HCT116 (cell line): ENCODE results near the gene AARS2.

Experiments used
- CEBPB ChIP-seq: IDR thresholded peaks from 2 replicates; pipeline ENCODE4 v1.6.1; 2012; ENCODE audit warnings: low read depth
- CTCF ChIP-seq, 3 experiments: fragments of 200-600 bp in 1 of 3; sonication (generic) in 1 of 3; IDR thresholded peaks in 2 of 3; conservative IDR thresholded peaks in 1 of 3; 2 replicates each; pipeline ENCODE4 v1.5.1; 2012 to 2017; ENCODE audit warnings: low read depth in 2 of 3, low read length in 2 of 3, antibody characterized with exemption in 1 of 3, borderline replicate concordance in 1 of 3, control low read depth in 1 of 3, mild to moderate bottlenecking in 1 of 3, mixed read lengths in 1 of 3, mixed run types in 1 of 3, moderate library complexity in 1 of 3; ENCODE audit not compliant: insufficient read depth in 1 of 3
- EGR1 ChIP-seq: IDR thresholded peaks from 2 replicates; pipeline ENCODE4 v1.6.1; 2012; ENCODE audit warnings: low read depth
- EZH2 ChIP-seq: fragments of 200-600 bp; sonication (generic); IDR thresholded peaks from 2 replicates; pipeline ENCODE4 v1.6.1; 2017; ENCODE audit warnings: antibody characterized with exemption, mixed run types
- JUND ChIP-seq: IDR thresholded peaks from 2 replicates; pipeline ENCODE4 v1.6.1; 2012
- POLR2A ChIP-seq: IDR thresholded peaks from 2 replicates; pipeline ENCODE4 v1.7.0; 2011; ENCODE audit warnings: borderline replicate concordance; ENCODE audit not compliant: insufficient read depth, insufficient read length; ENCODE audit errors: extremely low read depth
- POLR2AphosphoS5 ChIP-seq: IDR thresholded peaks from 2 replicates; pipeline ENCODE4 v1.6.1; 2011; ENCODE audit warnings: mild to moderate bottlenecking, low read depth, low read length, moderate library complexity
- RAD21 ChIP-seq: IDR thresholded peaks from 2 replicates; pipeline ENCODE4 v1.6.1; 2012; ENCODE audit warnings: low read depth, mild to moderate bottlenecking
- REST ChIP-seq: IDR thresholded peaks from 2 replicates; pipeline ENCODE4 v1.6.1; 2012; ENCODE audit warnings: low read depth
- SIN3A ChIP-seq: IDR thresholded peaks from 2 replicates; pipeline ENCODE4 v1.6.1; 2012; ENCODE audit warnings: low read depth
- ZFX ChIP-seq: fragments of 450-650 bp; IDR thresholded peaks from 2 replicates; pipeline ENCODE4 v1.6.1; 2017
- ZNF274 ChIP-seq: fragments of 200-500 bp; sonication (Bioruptor generic); IDR thresholded peaks from 2 replicates; pipeline ENCODE4 v1.6.1; 2014; ENCODE audit warnings: mild to moderate bottlenecking, low read depth, low read length, inconsistent platforms
- TF ChIP-seq, protein P1 (sequence below): IDR thresholded peaks from 2 replicates; pipeline ENCODE4 v1.6.1; 2012

DNA sequence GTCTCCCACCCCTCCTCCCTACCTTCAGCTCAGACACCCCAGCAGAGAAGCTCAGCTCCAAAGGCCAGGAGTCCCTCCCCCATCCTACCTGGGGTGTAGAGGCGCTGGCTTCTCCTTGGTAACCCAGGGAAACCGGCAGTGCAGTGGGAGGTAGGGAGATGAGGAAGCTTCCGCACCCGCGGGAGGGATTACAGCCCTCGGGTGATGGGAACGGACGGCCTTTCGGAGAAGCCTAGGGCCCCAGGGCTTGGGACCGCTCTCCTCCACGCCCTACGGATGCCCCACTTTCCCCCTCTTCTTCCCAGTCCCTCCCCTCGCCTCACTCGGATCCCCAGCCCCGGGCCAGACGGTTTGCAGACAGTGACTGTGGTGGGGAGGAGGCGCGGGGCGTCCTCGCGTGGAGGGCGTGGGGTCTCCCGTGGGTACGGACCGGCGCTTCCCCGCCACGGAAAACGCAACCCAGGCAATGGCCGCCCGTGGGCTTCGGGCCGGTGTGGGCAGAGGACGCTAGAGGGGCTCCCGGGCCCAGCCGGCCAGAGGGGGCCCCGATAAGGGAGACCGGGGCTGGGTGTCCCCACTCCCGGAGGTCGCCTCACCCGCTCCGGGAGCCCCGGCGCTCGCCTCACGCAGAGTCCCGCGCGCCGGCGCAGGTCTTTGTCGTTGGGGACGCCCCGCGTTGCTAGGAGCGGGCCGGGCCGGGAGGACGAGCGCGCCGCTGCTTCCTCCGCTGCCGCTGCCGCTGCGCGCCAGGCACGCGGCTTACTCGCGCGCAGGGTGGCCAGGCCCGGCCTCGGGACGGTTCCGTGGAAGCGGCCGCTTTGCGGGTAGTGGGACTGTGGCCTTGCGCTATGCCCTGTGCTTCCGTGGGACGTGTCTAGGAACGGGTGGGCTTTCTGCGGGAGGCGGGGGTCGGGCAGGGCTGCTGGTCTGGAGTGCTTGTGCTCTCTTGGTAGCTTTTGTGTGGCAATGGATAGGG lies 15.8 kb downstream of the AARS2 start:
- TF ChIP-seq ZFX (no peak), CTCF (IDR thresholded peaks at IDR 0.05 in 2 of 3, conservative IDR thresholded peaks at IDR 0.05 in 1 of 3; ENCODE audit: borderline replicate concordance in 1 of 3, insufficient read depth in 1 of 3, low read depth in 2 of 3, low read length in 2 of 3) (no peak), POLR2A (no peak), JUND (no peak), REST (no peak), CEBPB (no peak), EGR1 (no peak), ZNF274 (no peak), EZH2 (no peak), SIN3A (no peak), RAD21 (no peak), POLR2AphosphoS5 (no peak)
- TF ChIP-seq, protein P1, sequence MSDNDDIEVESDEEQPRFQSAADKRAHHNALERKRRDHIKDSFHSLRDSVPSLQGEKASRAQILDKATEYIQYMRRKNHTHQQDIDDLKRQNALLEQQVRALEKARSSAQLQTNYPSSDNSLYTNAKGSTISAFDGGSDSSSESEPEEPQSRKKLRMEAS: no peak
